GM19452 (cell line): ENCODE data around the gene PTPRA.

Experiments
- ATAC-seq: cut with Tn5 transposase; IDR thresholded peaks from one replicate; pipeline ENCODE4 v1.9.1; 2021; ENCODE audit not compliant: unreplicated experiment

PTPRA gene

GRCh38 chr20:2851086-2851485 lies 22.2 kb upstream of the PTPRA start:
- no peak for ATAC-seq

DNA sequence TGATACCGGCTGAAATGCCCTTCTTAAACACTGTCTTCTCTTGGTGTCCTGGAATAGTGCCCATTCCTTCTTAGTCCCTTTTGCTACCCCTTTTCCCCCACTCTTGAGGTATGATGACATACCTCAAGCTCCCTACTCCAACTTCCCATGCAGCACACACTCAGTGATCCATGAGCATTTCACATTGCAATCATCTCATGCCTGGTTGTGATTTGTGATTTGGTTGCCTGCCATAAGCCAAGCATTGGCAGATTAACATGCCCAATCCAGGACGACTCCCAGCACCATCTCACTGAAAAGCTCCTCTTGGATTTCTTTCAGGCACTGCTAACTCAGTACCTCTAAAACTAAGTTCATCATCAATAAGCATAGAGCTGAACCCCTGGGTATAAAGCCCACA lies 14.7 kb upstream of the PTPRA start:
- no peak for ATAC-seq

DNA sequence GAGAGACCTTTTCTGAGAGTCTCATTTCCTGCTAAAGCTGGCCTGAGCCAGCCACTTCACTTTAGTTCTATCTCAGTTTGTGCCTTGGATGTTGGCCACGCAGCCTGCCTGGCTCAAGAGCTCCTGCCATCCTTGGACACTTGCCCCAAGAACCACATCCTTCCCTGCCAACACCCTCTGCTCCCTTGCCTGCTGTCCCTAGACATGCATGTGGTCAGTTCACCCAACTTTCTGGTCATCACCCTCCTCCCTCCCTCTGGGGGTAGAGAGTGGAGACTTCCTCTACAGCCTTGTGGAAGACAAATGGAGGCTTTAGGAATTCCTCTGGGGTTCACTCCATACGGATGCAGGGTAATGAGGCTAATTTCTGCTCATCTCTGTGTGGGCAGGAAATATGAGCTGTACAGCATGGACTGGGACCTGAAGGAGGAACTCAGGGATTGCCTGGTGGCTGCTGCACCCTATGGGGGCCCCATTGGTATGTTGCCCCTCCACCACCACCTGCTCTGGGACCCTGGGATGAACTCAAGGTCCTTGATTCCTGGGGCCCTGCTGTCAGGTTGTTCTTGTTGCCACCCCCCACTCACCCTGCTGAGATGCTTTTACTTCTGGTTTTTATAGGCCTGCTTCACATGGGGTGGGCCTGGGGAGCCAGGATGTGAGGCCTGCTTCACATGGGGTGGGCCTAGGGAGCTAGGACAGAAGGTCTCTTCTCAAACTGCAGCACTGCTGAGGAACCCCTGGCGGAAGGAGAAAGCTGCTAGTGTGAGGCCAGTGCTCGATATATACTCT lies 13.8 kb upstream of the PTPRA start:
- ATAC-seq = no peak

DNA sequence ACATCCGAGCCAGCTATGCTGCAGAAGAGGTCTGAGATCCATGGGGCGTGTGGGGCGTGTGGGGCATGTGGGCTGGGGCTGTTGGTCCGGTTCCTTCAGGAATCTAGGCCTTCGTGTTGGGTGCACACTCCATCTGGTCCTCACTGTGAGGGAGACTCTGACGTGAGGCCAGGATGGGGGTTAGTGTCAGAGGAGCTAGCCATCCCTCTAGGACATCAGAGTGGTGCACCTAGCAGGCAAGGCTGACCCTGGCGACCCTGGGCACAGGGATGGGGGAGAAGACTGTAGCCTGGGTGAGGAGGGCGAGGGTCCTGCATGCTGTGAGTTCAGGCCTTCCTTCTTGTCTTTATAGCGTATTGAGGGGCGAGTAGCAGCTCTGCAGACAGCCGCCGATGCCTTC lies 8.7 kb upstream of the PTPRA start:
- ATAC-seq = no peak

GRCh38 chr20:2865101-2865500 lies 8.2 kb upstream of the PTPRA start:
- ATAC-seq = no peak

DNA sequence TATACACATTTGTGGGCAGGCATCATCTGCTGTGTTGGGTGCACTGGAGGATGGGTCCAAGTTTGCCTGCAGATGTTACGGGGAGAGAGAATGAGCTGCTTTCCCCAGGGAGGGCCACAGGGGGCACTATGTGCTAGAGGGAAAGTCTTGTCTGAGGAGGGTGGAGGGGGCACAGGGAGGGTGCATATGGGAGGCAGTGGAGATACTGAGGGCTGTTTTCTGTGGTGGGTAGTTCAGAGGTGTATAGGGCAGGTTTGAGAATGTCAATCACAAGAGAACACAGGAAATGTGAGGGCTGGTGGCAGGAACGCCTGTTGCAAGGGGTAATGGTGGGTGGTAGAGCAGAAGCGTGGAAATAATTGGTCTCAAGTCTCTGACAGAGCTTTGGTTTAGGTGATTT lies 7.7 kb upstream of the PTPRA start:
- no peak for ATAC-seq

DNA sequence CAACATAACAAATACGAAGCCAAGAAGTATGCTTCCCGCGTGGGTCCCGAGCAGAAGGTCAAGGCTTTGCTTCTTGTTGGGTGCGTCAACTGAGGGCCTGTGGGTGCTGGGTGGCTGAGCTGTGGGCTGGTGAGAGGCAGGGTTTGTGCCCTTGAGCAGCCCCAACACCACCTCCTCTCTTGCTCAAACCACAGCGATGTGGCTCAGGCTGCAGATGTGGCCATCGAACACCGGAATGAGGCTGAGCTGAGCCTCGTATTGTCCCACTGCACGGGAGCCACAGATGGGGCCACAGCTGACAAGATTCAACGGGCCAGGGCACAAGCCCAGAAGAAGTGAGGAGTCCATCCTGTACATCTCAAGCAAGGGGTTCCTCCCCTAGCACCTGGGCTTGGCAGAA lies 7.0 kb upstream of the PTPRA start:
- no peak for ATAC-seq

GRCh38 chr20:2867081-2867864 lies 6.0 kb upstream of the PTPRA start:
- ATAC-seq = no peak

GRCh38 chr20:2869381-2869780 lies 3.9 kb upstream of the PTPRA start:
- ATAC-seq = no peak

GRCh38 chr20:2871111-2871465 lies 2.2 kb upstream of the PTPRA start:
- ATAC-seq = no peak

- ATAC-seq = no peak
Measured at GRCh38 chr20:2871661-2872458, 1.4 kb upstream of the PTPRA start.

DNA sequence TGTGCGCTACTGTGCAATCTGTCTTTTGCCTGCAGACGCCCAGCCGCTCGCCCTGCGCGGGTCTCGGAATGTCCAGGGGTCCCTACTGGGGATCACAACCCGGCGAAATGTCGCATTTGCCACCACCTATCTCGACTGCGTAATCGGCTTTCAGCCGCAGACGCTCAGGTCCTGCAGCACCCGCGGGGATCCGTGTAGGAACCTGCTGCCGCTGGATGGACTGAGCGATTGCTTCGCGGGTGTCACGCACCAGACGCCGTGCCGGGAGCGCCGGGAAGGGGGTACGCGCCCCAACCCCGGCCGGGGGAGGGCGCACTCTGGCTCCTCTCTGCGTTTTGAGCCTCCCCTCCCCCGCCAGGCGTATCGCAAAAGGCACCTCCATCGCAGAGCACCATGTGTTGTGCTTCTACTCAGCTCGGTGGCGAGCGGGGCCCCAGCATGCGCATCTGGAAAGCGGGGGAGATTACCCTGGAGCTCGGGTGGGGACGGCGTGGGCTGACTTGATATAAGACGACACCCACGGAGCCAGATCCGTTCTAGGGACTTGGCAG lies 747 bp upstream of the PTPRA start:
- ATAC-seq = peak; percentile 25

DNA sequence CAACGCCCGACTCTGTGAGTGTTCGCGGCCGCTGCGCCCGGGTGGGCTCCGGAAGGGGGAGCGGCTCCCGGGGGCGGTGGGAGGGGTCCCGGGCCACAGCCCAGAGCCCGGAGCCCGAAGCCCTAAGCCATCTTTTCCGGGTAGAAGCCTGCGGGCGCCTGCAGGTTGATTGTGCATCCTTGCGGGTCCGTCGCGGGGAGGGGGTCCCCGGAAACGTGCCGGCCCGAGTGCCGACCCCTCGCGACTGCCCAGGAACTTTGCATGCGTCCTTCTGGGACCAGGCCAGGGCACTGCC lies 413 bp downstream of the PTPRA start:
- no peak for ATAC-seq

GRCh38 chr20:2874456-2874855 lies 1.2 kb downstream of the PTPRA start:
- no peak for ATAC-seq

DNA sequence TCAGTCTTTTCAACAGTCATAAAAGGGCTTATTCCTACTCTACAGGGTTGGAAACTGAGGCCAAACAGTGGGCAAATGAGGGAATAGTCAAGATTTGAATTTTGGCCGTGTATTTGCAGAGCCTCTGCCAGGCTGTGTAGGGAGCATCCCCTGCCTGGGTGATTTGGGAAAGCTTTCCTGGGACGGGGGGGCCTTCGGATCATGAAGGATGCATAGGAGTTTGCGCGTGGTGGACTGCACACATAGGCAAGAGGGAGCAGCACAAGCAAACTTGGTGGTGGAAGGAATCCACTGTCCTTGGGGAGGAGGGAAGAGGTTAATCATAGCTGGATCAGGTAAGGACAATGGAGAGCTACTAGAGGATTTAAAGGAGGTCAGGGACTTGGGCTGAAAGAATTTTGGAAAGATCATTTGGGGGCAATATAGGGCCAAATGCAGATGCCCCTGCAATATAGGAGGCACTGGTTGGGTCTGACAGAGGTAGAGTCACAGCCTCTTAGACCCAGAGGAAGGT lies 2.5 kb downstream of the PTPRA start:
- no peak for ATAC-seq

DNA sequence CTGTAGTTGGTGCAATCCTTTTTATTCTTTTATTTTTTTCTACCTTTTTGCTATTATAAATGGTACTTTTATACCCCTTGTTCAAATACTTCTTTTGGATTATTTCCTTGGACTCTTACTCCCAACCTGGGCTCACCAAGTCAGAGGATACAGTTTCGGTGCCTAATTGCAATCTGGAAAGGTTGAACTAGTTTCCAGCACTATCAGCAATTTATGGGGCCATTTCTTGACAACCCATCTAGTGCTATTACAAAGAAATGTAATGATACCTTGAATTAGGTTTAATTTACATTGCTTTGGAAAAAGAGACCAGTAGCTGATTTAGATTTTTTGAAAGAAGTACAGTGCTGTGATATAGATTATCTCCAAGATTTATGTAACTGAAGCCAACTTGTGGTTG lies 5.2 kb downstream of the PTPRA start:
- ATAC-seq = no peak

GRCh38 chr20:2879146-2879545 lies 5.9 kb downstream of the PTPRA start:
- ATAC-seq = no peak

- ATAC-seq = no peak
Measured at GRCh38 chr20:2880650-2881049, 7.4 kb downstream of the PTPRA start.

- ATAC-seq = no peak
Measured at GRCh38 chr20:2883726-2884637, 10.7 kb downstream of the PTPRA start.

DNA sequence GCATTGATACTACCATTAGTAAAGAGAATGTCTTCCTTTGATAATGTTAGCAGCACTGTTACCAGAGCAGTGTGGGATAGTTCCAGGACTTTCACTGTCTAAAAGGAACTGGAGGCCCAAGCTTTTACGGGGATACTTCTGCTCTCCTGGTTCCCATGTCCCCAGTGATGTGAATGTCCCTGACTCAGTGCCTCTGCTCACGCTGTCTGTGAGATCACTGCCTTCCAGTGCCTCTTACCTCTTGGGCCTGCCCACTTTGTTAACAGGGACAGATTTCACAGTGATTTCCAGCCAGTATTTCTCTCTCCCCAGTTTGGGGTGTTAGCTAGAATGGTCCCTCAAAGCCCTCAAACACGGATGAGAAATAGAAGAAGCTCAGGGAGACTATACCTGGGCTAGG lies 14.4 kb downstream of the PTPRA start:
- ATAC-seq = no peak
